MV-4-11 (cell line): ENCODE results near the gene SCTR.

Source experiments
- DNase-seq: peaks from one replicate; lab custom pipeline; 2025; lab: John Stamatoyannopoulos, UW

SCTR gene

DNA sequence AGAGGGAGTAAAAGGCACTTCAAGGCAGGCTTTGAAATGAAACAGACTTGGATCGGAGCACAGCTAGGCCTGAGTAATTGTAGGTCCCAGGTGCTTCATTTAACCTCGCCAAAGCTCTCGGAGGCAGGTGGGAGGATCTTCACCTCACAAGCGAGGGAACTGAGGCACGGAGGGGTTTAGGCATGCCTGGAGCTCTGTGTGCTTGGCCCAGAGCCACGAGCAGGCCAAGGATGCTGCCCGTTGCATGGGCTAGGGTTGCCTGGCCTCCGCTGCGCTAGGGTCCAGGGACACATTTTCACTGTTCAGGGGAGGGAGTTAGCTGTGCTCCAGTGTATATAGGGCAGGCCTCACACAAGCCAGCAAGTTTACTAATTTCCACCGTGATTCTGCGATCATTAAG is 81.4 kb downstream of the SCTR start:
- no peak for DNase-seq

DNA sequence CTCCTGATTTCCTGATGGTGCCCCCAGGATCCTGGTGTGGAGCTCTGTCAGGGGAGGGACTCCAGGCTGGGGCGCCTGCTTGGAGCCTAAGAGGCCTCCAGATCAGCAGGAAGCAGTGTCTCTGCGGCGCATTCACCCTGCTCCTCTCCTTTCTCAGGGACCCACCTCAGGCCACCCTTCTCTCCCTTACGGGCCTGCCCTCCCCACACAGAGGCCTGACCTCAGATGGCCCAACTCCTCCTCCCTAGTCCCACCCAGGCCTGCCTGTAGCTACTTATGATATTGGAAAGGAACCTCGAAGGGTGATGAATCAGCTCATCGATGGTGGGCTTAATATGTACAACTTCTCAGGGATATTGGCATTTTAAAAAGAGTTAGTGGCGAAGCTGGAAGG is 82.1 kb downstream of the SCTR start:
- DNase-seq: no peak

DNA sequence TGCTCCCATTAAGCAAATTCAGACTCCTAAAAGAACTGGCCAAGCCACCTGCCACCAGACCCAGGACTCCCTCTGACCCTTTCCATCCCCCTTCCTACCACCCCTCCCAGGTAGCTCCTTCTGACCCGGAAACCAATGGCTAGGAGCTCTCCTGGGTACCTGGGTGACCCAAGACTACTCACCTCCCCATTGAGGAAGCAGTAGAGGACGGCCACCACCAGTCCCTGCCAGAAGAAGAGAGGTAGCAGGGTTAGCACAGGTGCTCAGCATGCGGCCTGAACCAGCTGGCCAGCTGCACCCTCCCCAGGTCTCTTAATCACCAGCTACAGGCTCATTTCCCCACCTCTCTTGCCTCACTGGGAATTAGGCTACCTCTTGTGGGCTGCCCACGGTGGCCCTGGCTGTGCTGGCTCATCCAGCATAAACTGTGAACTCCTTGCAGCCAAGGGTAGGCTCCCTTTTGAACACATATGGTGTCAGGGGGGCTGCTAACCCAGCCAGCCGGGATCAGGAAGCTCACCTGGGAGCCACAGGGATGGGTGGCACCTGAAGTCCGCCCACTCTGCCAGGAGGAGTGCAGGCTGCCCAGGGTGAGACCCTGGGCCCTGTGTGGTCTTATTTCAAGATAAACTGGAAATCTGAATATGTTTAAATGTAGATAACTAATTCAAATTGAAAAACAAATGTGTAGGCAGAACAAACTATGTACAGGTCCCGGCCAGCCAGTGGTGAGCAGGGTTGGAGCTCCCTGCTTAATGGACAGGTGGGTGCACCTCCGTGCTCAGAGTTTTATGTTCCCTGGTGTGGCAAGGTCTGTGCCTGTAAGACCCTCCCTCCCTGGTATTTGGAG is 82.7 kb downstream of the SCTR start:
- DNase-seq: no peak

DNA sequence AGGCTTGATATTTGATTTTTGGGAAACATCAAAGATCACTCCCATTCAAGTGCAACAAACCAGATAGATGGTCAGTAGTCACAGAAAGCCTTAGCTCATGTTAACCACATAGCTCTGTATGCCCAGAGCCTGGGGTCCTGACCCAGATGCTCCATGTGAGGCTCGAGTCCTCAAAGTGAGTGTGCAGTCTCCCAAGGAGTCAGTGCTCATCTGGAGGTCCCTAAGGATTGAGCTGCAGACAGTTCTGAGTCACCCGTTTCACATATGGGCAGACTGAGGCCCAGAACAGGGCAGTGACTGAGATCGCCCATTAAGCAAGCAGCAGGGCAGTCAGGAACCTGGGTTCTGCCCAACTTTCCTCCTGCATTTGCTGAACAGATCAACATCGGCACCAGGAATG is 83.4 kb downstream of the SCTR start:
- no peak for DNase-seq

DNA sequence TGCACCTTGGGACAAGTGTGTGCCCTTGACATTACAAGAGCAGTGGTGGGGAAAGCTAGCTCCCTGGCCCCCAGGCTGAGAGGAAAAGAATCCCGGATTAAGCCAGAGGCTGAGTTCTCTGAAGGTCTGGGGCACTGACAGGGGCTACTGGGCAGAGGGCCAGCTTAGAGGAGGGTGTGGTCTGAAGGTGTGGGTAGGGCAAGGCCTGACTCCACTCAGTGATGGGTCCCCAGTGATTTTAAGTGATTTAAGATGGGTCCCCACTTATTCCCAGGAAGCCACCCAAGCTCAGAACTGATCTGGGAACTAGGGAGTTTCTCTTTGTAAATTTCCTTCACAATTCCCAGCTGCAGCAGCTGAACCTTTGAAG is 83.8 kb downstream of the SCTR start:
- DNase-seq: no peak

DNA sequence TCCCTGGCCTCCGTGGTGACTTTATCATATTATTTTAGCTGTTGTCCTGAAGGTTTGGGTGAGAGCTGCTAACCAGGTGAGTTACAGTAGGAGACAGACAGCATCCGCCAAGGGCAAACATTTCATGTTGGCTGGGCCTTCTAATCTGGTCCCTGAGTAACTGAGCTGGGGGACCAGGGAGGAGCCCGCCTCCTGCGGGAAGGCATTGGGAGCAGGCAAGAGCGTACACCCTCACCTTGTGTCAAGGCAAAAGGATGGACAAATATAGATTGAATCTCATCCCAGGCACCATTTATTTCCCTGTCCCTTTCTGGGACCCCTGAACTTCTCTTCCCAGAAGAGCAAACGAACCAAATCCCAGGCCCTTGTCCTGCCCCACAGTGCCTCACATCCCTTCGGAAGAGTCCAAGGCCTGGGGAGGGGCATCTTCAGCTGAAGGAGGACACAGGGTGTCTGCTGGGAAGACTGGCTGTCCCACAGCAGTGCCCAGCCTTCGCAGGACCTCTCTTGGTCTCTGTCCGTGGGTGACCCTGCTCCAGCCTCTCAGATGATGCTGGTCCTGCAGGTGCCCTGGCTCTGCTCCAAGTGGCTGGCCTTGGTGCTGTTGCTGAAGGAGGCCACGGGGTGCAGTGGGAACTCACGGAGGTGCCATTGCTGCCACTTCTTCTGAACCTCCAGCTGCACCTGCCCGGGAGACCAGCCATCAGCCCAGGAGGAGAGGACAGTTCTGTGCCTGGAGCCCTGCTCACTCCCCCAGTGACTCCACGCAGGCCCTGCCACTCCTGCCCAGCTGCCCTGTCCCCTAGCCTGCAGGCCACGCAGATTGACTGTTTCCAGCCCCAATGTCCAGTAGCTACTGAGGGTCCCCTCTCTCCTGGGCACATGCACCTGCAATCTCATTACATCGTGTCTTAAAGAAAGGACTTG is 84.4 kb downstream of the SCTR start:
- no peak for DNase-seq

DNA sequence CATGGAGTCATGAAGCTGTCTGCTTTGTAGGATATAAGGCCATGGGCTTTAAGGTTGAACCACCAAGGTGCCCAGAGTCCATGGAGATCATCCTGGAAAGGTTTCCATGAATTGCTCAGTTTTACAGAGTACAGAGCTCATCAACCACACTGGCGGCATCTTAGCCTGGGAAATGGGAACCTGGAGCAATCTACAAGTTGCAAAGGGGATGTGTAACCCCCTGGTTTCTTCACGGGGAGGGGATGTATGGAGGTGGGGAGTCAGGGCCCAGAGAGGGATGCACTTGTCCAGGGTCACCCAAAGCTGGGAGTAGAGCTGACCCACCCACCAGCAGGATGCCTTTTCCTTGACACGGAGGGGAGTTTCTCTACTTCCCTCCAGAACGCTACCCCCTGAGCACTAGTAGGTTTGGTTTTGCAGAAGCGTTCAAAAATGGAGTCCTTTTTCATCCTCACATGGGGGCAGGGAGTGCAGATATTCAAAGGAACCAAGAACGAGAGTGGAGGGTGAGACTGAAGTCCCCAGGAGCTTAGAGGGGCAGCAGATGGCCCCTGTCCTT is 85.5 kb downstream of the SCTR start:
- DNase-seq: no peak

DNA sequence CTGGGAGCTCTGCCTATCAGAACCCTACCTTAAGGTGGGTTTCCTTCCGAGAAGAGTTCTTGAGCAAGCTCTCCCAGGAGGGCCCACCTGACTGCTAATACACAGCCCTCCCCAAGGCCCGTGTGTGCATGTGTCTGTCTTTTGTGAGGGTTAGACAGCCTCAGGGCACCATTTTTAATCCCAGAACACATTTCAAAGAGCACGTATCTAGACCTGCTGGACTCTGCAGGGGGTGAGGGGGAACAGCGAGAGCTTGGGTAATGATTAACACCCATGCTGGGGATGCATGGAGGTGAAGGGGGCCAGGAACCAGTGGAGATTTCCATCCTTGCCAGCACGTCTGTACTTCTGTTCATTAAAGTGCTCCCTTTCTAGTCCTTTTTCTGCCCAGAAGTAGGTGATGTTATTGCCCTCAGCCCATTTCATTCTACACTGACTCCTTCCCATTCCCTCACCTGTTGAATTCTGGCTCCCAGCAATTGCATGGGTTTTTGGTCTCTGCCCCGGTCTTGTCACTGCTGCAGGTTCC is 86.1 kb downstream of the SCTR start:
- no peak for DNase-seq

DNA sequence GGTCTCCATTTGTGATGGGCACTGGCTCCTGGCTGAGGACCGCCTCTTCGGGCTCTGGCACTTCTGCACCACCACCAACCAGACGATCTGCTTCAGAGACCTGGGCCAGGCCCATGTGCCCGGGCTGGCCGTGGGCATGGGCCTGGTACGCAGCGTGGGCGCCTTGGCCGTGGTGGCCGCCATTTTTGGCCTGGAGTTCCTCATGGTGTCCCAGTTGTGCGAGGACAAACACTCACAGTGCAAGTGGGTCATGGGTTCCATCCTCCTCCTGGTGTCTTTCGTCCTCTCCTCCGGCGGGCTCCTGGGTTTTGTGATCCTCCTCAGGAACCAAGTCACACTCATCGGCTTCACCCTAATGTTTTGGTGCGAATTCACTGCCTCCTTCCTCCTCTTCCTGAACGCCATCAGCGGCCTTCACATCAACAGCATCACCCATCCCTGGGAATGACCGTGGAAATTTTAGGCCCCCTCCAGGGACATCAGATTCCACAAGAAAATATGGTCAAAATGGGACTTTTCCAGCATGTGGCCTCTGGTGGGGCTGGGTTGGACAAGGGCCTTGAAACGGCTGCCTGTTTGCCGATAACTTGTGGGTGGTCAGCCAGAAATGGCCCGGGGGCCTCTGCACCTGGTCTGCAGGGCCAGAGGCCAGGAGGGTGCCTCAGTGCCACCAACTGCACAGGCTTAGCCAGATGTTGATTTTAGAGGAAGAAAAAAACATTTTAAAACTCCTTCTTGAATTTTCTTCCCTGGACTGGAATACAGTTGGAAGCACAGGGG is 87.1 kb downstream of the SCTR start:
- no peak for DNase-seq

DNA sequence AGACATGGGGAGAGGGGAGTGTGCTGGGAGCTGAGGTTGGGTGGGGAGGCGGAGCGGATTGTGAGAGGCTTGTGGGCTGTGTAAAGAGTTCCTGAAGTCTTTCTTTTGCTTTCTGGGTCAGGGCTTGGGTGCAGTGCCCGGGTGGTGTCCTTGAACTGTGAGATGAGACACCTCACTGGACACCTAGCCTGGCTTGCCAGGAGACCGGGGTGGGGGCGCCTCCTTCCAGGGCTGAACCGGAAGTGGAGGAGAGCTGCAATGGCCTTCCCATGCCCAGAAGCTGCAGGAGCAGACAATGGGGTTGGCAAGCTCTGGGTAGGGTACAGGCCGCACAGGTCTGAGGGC is 88.4 kb downstream of the SCTR start:
- no peak for DNase-seq

DNA sequence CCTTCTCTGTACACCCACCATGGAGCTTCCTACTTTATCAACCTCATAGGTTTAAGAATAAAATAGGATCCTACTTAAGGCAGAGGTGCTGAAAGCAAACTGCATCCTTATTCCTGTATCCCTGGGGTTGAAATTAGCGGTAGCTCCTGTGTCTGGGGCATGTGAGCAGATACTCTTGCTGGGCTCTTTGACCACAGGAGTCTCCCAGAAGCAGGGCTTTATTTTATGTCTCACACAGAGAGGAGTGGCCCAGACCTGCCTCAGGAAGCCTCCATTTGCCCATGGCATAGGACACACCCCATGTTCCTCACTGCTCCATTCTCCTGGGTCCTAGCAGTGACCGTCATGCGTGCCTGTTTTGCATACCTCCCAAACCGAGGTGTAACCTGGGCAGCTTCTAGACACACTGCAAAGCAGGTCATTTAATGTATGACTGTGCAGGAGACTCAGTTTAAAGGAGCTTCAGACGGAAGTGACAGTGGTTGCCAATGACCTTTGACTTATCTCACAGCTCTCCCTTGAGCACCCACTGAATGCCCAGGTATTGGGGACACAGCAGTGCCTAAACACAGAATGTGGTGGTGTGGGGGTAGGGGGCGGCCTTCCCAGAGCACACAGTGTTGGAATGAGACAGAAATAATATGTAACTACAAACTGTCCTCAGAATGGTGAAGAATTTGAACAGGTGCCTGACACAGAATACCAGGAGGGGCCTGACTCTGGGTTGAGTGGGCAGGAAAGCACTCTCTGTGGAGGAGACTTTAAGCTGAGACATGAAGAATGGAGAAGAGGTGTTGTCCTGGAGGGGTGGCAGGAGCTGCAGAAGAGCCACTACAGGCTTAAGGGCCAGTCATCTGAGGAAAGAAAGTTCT is 89.0 kb downstream of the SCTR start:
- DNase-seq: no peak

DNA sequence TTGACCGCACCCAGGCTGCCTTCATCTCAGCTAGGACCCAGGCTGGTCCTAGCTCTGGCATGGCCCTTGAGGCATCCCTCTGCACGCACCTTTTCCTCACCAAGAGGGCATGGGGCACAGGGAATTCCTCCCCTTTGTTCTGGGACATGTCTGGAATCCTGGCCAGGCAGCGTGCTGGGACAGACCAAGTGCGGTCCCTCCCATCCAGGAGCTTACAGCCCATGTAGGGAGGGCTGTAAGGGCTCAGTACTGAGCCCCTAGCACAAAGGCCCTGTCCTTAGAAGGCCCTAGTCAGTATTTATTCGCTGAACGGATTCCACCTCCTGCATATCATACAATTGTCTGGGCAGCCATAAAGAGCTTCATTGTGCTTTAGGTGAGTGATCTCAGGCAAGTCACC is 89.6 kb downstream of the SCTR start:
- DNase-seq: no peak

DNA sequence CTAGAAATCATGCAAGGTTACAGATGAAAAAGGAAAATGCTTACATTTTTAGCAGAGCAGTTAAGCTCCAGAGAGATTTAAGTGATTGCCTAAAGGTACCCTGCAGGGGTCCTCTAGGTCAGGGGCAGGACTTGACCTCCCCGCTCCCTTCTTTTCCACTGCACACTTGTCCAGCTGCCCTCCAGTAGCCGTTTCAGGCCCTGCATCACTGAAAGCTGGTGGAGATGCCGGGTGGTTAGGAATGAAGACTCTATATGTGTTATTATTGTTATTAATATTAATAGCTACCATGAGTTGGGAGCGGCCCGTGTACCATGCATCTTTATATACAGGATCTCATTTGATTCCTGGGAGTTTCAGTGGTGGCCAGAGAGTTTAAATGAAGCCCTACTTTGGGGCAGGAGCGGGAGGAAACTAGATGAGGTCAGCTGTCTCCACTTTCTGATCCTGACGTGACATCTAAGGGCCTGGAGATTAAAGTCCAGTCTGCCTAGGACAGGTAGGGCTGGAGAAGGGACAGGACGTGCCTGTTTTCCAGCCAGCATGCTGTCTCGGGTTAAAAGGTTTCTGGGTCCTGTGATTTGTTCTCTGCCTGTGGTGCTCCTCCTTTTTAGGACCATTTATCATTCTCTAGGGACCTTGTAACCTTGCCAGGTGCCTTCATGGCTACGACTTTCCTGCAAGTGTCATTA is 90.5 kb downstream of the SCTR start:
- DNase-seq: no peak

DNA sequence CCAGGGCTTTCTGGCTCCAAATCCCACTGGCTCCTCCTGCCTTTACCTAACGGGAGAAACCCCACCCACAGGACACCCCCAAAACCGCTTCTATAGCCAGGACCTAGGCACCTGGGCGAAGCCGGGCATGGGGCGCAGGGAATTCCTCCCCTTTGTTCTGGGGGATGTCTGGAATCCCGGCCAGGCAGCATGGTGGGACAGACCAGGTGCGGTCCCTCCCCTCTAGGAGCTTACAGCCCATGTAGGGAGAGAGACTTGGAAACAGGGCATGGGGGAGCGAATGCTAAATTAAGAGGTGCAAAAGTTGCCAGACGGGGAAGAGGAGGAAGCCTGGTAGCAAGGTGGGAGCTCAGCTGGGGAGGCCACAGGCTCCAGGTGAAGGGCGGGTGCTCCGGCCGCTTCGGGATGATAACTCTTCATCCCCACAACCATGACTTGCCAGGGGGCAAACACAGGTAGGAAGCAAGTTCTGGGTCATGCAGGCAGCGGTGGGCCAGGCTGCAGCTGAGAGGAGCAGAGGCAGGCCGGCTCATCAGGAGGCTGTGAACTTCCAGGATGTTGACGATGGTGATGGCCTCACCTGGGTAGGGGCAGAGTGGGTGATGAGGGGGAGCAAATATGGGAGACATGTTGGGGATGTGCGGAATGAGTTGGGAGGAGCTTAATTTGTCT is 91.3 kb downstream of the SCTR start:
- DNase-seq: no peak

DNA sequence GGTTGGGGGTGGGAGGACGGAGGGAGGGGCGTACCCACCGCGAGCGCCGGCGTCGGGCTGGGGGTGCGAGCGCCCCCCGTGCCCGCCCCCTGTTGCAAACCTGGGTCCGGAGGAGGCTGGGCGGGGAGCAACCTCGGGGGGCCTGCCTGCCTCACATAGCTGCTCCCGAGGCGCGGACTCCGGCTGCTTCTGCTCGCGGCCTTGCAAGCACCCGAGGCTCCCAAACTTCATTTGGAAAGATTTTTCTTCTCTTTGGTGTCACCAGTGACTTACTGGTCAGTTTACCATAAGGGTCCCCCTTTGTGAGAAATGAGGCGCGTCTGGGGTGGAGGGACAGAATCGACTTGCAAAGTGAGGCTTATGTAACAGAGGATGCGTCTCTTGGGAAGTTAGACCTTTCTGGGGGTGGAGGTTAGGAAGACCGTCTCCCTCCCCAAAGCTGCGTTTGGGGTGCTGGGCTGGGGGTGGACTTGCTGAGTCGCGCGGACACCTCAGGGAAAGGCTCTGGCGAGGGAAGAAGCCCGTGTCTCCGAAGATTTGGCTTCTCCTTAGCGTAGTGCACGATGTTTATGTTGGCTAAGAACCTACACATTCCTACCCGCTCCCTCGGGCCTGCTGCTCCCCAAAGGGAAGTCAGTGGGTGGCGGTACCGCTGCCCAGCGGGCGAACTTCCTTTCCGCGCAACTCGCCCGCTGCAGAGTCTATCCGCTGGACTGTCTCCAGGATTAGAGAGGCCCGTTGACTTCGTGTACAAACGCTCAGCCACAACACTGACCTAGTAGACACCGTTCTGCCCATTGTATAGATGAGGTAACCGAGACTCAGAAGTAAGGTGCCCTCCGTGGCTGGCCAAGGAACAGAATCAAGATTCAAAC is 92.1 kb downstream of the SCTR start:
- DNase-seq: peak; percentile 46

DNA sequence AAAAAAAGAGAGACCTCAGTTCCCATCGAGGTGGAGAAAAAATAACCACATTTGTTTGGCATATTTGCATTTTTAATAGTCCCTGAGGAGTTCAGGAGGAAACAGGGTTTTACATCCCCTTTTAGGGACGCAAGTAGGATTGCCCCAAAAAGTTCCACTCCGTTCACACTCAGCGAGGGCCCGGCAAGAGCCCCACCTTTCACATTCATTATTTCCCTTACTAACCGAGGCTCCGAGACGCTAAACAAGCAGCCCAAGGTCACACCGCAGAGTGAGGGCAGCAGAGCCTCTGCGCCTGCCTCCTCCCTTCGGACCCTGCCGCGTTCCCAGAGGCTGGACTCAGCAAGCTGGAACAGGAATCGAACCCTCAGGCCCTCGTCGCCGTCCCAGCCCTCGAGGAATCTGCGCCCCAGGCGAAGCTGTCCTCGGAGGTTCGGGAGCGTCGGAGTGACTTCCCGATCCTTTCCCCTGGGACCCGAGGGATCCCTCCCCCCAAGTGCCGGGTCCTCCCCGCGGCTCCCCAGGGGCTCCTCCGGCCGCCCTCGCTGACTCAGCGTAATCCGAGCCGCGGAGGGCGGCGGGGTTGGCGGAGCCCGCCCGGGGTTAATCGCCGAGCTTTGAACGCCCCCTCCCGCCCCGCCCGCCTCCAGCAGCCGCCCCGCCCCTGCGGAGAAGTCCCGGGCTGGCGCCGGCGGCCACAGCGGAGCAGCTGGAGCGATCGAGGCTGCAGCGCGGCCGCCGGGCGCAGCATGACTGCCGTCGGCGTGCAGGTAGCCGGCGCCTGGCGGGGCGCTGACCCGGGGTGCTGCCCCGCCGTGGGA is 92.9 kb downstream of the SCTR start, which contains the start of gene TMEM37:
Gene TMEM37, plus strand, starts transcription at position 700 of the 821 bp plus-strand sequence. Its CDS starts 50 bp downstream, at position 750.
- no peak for DNase-seq

DNA sequence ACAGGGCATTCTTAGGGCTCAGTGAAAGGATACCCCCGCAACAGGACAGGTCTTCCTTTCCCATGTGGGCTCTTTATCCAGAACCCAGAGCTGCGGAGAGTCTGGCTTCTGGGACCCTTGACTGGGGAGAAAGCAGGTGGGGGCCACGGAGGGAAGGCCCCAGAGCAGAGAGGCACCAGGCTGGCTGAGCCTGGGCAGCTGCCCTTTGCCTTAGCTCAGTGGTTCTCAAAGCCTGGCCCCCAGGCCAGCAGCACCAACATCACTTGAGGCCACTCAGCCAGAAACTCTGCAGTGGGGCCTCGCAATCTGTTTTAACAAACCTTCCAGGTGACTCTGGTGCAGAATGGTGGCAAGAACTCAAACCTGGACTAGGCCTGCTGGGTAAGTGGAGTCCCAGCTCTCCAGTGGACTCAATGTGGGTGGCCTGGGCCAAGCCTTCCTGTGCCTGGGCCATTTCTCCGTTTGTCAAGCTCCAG is 94.2 kb downstream of the SCTR start:
- DNase-seq: no peak
